ENCODE data around the gene SYNE3. TPM values are rescaled to one million over a fixed set of nuclear protein-coding genes. Genes with fewer than 3 reads are reported as not detected.

The SYNE3 gene
- total RNA-seq, 1 donor from 2014 or later = 105 TPM

DNA sequence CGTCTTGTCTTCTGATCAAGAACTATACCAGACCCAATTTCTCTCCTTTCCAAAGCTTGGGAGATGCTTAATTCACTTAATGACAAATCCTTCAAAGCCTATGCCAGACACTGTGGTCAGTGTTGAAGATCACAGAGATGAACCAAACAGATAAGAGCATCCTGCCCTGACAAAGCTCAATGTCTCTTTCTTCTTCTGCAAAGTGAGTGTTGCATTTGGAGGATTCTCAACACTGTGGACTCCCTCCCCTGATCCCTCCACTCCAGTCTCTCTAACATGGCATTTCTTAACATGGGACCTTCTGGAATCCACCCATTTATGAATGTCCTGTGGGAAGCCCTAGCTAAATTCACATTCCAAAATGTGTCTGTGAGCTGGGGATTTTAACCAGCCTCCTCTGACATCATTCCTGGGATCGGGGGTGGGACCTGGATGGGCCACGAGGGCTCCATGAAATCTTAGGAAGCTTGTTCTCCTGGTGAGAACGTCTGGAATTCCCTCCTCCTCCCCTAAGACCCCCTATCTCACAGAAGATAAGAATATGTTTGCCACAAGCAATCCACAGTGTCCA, 20.3 kb downstream of the SYNE3 start:
- peak overlapping the region; percentile 90 for H3K27ac Mint-ChIP-seq (ENCODE audit: unreplicated experiment)
- TF ChIP-seq, protein P1, sequence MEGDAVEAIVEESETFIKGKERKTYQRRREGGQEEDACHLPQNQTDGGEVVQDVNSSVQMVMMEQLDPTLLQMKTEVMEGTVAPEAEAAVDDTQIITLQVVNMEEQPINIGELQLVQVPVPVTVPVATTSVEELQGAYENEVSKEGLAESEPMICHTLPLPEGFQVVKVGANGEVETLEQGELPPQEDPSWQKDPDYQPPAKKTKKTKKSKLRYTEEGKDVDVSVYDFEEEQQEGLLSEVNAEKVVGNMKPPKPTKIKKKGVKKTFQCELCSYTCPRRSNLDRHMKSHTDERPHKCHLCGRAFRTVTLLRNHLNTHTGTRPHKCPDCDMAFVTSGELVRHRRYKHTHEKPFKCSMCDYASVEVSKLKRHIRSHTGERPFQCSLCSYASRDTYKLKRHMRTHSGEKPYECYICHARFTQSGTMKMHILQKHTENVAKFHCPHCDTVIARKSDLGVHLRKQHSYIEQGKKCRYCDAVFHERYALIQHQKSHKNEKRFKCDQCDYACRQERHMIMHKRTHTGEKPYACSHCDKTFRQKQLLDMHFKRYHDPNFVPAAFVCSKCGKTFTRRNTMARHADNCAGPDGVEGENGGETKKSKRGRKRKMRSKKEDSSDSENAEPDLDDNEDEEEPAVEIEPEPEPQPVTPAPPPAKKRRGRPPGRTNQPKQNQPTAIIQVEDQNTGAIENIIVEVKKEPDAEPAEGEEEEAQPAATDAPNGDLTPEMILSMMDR (IDR thresholded peaks at IDR 0.05) = no peak
- DNase-seq (ENCODE audit: extremely low spot score, unreplicated experiment) = no peak
- H3K36me3 Mint-ChIP-seq (ENCODE audit: unreplicated experiment) = peaks cover 27% of the 10 kb centered on the region
- H3K4me3 Mint-ChIP-seq (ENCODE audit: unreplicated experiment) = no peak overlapping the region
- H3K9me3 Mint-ChIP-seq (ENCODE audit: unreplicated experiment) = peaks cover 6% of the 10 kb centered on the region
- peaks cover 76% of the 10 kb centered on the region for H3K4me1 Mint-ChIP-seq (ENCODE audit: unreplicated experiment)
- H3K27me3 Mint-ChIP-seq (ENCODE audit: unreplicated experiment) = no peaks in the 10 kb centered on the region

DNA sequence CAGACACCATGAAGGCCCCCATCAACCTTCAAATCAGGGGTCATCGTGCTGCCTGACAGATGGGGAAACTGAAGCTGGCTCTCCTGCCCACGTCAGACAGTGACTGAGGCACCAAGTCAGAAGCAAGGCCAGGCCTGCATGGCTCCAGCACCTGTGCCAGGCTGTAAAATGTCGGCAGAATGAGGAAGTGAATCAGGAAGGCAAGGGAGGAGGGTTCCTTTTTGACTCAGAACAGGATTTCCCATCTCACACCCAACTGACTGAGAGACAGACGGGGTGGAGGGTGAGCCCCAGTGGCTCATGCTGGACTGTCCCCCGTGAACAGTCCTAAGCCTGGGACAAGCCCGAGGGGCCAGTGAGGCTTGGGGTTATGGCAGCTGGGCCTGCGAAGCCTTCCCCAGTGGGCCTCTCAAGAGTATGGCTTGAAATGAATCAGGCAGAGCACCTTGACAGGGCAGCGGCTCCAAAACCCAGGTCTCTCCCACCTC, 20.9 kb downstream of the SYNE3 start:
- H3K27ac Mint-ChIP-seq (ENCODE audit: unreplicated experiment) = peak overlapping the region; percentile 90
- H3K36me3 Mint-ChIP-seq (ENCODE audit: unreplicated experiment) = peaks cover 24% of the 10 kb centered on the region
- TF ChIP-seq, protein P1 (IDR thresholded peaks at IDR 0.05) = no peak
- no peak overlapping the region for H3K4me3 Mint-ChIP-seq (ENCODE audit: unreplicated experiment)
- H3K4me1 Mint-ChIP-seq (ENCODE audit: unreplicated experiment) = peaks cover 76% of the 10 kb centered on the region
- H3K27me3 Mint-ChIP-seq (ENCODE audit: unreplicated experiment) = no peaks in the 10 kb centered on the region
- H3K9me3 Mint-ChIP-seq (ENCODE audit: unreplicated experiment) = peaks cover 6% of the 10 kb centered on the region
- no peak for DNase-seq (ENCODE audit: extremely low spot score, unreplicated experiment)

DNA sequence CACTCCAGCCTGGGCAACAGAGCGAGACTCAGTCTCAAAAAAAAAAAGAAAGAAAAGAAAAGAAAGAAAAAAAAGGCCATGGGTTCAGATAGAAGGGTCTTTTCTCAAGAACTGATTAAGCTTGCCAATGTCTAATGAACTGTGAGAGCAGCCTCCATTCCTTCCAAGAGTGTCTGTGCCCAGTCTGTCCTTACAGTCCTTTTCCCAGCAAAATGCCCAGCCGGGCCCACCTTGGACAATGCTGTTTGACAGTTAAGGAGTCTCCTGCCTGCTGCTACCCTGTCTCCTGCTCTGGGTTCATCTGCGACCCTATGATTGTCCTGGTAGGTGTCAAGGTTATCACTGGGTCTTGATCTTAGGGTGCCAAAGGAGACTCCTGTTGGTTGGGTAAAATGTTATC, 21.4 kb downstream of the SYNE3 start:
- peaks cover 23% of the 10 kb centered on the region for H3K36me3 Mint-ChIP-seq (ENCODE audit: unreplicated experiment)
- TF ChIP-seq, protein P1 (IDR thresholded peaks at IDR 0.05) = no peak
- DNase-seq (ENCODE audit: extremely low spot score, unreplicated experiment) = no peak
- peak overlapping the region; percentile 90 for H3K27ac Mint-ChIP-seq (ENCODE audit: unreplicated experiment)
- H3K4me1 Mint-ChIP-seq (ENCODE audit: unreplicated experiment) = peaks cover 78% of the 10 kb centered on the region
- H3K27me3 Mint-ChIP-seq (ENCODE audit: unreplicated experiment) = no peaks in the 10 kb centered on the region
- no peak overlapping the region for H3K4me3 Mint-ChIP-seq (ENCODE audit: unreplicated experiment)
- H3K9me3 Mint-ChIP-seq (ENCODE audit: unreplicated experiment) = peaks cover 6% of the 10 kb centered on the region

DNA sequence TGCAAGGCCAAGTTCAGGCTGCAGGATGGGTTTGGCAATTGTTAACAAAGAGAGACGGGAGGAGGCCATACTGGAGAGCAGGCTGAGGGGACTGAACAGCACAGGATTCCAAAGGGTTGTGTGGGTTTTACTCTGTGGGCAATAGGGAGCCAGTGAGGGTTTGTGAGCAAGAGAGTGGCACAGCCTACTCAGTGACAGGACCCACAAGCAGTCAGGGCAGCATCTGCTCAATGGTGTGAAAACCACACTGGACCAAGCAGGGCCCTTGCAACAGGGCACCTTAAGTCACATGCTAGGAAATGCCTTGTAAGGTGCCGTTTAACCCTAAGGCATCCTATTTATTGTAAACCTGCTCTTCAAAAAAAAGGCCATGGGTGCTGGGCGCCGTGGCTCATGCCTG, 22.0 kb downstream of the SYNE3 start:
- Mint-ChIP-seq H3K36me3 (ENCODE audit: unreplicated experiment) (peaks cover 23% of the 10 kb centered on the region), H3K27me3 (ENCODE audit: unreplicated experiment) (no peaks in the 10 kb centered on the region), H3K4me3 (ENCODE audit: unreplicated experiment) (no peak overlapping the region), H3K9me3 (ENCODE audit: unreplicated experiment) (peaks cover 6% of the 10 kb centered on the region), H3K4me1 (ENCODE audit: unreplicated experiment) (peaks cover 82% of the 10 kb centered on the region), H3K27ac (ENCODE audit: unreplicated experiment) (peak overlapping the region; percentile 61)
- TF ChIP-seq, protein P1 (IDR thresholded peaks at IDR 0.05) = no peak
- no peak for DNase-seq (ENCODE audit: extremely low spot score, unreplicated experiment)

DNA sequence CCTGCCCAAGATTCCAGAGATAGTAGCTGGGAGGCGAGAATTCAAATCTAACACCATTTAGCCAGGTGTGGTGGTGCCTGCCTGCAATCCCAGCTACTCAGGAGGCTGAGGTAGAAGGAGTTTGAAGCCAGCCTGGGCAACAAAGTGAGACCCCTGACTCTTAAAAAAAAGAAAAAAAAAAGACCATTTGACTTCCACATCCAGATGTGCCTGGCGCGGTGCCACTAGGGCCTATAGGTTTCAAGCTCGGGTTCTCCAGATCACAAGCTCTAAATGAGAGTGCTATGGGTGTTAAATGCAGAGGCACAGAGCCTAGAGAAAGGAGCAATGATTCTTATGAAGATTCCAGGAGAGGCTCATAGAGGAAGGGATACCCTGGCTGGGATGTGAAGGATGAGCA, 22.5 kb downstream of the SYNE3 start:
- peaks cover 23% of the 10 kb centered on the region for H3K36me3 Mint-ChIP-seq (ENCODE audit: unreplicated experiment)
- peaks cover 6% of the 10 kb centered on the region for H3K9me3 Mint-ChIP-seq (ENCODE audit: unreplicated experiment)
- H3K4me1 Mint-ChIP-seq (ENCODE audit: unreplicated experiment) = peaks cover 83% of the 10 kb centered on the region
- peak overlapping the region; percentile 5 for H3K4me3 Mint-ChIP-seq (ENCODE audit: unreplicated experiment)
- TF ChIP-seq, protein P1 (IDR thresholded peaks at IDR 0.05) = no peak
- H3K27me3 Mint-ChIP-seq (ENCODE audit: unreplicated experiment) = no peaks in the 10 kb centered on the region
- no peak for DNase-seq (ENCODE audit: extremely low spot score, unreplicated experiment)
- H3K27ac Mint-ChIP-seq (ENCODE audit: unreplicated experiment) = peak overlapping the region; percentile 61

All from osteocyte (in vitro differentiated cells).